GM19455 (cell line): ENCODE measurements around the gene TMCO4.
"Not testable (repeated sequence)": the region's sequence is repeated elsewhere in the genome, so short reads cannot be mapped to it uniquely, and the experiment has no call there.

ENCODE experiments used
- ATAC-seq: cut with Tn5 transposase; IDR thresholded peaks from one replicate; pipeline ENCODE4 v1.9.1; 2021; ENCODE audit not compliant: unreplicated experiment

The TMCO4 gene

DNA sequence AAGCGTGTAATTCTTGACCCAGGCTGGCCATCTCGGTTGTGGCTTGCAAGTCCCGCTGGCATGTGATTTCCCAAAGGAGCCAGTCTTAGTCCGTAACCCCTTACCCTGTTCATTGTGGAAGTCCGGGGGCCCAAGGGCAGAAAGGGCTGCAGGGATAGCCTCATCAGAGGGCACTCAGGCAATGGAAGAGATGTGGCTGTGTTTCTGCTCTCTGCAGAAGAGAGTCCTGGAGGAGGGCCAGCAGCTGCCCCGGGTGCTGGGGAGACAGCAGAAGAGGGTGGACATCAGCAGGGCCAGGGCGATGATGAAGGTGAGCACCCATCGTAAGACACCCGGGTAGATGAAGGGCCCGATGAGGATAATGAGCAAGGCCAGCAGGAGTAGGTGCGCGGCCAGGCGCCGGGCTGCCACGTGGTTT lies 14.5 kb upstream of the TMCO4 start:
- no peak for ATAC-seq

DNA sequence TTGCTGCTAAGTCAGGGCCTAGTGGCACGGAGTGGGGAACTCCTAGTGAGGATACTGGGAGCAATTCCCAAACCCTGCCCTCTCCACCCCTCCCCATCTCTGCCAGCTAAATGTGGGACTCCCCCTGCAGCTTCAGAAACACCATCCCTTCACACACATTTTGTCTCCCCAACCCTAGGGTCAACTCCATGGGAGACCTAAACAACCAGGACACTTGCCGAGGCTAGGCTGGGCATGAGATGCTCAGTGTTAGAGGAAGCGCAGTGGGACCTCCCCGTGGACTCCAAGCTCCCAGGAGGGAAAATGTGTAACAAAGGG lies 13.9 kb upstream of the TMCO4 start:
- no peak for ATAC-seq

DNA sequence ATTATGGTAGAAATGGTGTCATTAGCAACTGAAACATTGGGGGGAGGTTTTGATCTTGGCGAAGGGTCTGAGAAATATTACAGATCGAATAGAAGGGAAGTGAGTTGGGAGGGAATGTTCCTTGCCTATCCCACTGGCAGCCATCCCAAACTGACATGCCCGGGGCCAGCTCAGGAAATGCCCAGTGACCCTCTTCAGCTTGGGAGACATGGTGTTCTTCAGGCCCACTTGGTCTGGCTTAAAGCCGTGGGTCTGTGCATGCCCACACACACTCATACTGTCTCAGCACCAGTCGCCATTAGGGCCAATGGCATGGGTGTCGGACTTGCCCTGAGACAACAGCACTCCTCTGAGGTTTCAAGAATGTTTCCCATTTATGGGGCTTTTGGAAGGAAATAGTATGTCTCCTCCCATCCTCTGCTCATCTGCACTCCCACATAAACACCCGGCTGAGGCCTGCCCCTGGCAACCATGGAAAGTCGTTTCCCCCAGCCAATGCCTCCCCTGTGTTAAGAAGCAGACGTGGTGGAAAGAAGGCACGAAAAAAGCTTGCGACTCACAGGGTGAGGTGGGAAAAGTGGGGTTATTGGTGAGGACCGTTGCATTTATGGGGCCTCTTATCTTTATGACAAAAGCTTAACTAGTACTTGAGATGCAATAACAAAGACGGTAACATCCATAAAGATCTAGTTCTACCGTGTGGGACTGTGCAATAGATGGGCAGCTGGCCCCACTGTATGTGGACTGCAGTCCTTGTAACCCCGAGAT lies 13.3 kb upstream of the TMCO4 start:
- no peak for ATAC-seq

DNA sequence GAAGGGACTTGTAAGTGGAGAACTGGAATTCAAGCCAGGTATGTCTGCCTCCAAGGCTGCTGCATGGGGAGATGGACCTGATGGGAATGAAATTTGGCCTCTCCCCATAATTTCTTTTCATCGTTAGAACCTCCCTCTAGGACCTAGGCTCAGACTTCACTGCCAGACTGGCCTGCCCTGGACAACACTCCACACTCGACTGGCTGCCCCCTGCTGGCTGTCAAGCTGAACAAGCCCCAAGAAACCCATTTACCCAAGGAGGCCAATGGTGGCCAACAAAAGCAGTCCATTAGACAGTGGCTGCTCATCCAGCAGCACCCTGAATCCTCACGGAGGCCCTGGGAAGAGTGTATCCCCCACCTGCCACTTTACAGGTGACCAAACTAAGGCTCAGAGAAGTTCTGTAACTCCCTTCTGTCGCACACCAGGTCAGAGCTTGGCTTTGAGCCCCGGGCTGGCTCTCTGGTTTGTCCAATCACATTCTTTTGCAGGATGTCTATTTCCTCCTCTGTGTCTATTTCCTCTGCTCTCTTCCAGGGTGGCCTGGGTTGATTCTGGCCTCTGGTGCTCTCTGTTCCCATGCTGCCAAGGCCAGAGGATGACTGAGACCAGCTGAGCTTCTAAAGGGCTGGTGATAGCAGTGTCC lies 11.6 kb upstream of the TMCO4 start:
- ATAC-seq: no peak

DNA sequence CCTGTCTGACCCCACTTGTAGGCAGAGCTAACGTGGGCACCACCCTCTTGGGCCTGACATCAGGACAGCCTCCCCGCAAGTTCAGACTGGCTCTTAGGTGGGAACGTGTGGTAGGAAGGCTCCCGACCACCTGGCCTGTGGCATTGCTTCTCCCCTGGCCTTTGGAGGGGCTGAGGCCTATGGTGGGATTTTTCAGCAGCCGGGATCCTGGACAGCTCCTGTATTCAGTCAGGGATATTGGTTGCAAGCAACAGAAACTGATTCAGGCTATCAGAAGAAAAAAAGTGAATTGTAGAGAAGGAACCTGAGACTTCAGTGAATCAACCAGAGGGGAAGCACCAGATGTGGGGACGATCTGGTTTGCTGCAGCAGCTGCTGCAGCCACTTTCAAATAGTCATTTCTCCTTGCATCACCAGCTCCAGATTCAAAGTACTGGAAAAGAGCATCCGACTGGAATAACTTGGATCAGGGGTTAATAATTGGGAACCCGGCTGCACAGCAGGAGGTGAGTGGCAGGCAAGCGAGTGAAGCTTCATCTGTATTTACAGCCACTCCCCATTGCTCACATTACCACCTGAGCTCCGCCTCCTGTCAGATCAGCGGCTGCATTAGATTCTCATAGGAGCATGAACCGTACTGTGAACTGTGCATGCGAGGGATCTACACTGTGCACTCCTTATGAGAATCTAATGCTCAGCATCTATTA lies 9.5 kb upstream of the TMCO4 start:
- ATAC-seq: no peak

DNA sequence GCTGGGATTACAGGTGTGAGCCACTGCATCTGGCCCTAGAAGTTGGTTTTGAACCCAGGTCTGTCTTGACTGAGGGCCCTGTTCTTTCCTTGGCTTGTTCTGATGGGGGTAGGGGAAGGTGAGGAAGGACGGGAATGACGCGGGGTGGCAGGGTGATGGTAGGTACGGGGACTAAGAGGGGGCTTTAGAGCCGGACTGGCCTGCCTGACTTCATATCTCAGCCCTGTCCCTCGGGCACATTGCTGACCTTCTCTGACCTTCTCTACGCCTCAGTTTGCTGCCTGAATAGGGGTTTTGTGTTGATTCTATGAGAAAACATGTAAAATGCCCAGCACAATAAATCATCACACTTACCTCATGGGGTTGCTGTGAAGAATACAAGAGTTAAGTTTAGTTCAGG lies 8.6 kb upstream of the TMCO4 start:
- no peak for ATAC-seq

DNA sequence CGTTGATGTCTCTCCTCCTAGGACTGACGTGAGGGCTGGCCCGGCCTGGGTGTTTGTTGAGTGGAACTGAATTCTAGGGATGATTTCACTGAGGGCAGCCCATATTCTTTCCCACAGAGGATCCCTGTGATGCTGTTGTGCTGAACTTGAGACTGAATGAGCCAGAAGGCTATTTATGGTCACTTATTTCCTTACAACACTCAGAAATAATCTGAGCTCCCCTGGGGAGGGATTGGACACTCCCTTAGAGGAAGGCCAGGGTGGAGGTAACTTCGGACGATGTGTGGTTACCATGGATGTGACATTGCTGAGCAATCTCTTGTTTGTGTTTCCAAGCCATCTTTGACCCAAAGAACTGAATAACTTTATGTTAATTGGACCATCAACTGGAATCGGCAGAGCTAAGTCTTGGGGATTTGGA lies 5.1 kb upstream of the TMCO4 start:
- no peak for ATAC-seq

DNA sequence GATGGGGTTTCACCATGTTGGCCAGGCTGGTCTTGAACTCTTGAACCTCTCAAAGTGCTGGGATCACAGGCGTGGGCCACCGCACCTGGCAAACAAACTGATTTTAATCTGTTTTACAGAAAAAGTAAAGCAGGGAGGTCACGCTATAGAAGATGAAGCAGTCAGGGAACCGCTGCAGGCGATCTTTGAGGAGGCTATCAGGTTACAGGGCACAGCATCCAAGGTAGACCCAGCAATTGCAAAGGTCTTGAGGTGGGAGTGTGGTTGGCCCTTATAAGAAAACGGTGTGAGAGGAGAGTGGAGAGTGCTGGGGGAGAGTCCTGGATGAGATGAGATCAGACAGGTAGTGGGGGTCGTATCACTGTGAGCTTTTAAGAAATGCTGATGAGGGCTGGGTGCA lies 2.6 kb upstream of the TMCO4 start:
- no peak for ATAC-seq

DNA sequence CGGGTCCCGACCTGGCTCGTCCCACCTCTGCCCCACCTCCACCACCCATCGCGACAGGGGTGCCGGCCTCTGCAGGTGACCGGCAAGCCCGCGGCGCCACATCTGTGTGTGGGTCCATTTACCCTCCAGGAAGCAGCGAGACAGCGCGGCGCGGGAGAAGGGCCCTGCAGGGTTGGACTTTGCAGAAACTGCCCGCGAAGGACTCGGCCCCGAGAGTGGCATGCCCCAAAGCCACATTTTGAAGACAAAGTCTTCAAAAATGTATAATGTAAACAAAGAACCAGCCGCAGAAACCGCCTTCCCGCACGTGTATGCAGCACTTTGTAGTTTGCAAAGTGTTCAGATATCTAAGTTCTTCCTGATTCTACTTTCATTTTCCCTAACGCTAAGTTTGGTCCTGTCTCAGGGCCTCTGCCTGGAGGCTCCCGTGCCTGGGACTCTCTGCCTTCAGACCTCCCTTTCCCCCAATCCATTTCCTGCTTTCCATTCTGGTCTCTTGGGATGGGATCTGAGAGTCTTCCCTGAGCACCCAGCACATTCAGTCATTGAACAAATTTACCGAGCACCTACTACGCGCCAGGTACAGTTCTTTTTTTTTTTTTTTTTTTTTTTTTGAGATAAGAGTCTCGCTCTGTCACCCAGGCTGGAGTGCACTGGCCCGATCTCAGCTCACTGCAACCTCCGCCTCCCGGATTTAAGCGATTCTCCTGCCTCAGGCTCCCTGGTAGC lies 524 bp upstream of the TMCO4 start:
- ATAC-seq: peak; percentile 59

DNA sequence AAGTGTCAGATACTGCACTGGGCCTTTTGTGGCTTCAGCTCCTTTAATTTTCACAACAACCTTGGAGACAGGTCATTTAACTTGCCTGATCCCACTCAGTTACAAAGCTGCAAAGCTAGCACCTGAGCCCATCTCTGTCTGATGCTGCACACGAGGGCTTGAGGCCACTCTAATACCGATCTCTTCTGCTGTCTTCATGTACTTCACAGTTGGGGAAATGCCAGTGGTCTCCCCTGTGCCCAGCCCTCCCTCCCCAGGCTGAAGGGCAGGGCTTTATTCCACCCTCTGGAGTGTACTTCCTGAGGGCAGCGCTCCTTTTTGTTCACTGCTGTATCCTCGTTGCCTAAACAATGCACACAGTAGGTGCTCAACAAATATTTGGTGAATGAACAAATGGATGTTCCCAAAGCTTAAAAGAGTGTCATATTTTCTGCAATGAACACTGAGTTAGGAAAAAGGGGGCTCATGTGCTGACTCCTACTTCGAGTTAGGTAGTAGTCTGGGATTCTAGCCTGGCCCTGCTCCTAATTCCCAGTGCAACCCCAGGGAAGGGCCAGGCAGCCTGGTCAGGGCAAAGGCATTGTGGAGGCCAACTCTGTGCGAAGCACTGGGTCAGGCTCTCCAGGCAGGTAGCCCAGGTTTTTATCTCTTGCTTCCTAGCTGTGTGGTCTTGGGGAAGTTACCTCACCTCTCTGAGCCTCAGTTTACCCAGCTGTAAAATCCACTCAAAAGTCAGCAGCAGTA lies 1.1 kb downstream of the TMCO4 start:
- ATAC-seq: no peak

DNA sequence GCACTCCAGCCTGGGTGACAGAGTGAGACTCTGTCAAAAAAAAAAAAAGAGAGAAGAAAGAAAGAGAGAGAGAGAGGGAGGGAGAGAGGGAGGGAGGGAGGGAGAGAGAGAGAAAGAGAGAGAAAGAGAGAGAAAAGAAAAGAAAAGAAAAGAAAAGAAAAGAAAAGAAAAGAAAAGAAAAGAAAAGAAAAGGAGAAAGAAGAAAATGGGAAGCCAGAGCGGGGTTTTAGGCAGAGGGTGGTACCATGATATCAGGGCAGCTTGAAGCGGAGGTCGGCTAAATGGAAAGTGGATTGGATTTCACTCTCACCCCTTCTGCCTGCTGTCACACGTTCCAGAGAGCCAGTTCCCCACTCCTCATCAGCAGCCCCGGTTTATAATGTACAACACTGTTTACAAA lies 1.9 kb downstream of the TMCO4 start:
- ATAC-seq: no peak

DNA sequence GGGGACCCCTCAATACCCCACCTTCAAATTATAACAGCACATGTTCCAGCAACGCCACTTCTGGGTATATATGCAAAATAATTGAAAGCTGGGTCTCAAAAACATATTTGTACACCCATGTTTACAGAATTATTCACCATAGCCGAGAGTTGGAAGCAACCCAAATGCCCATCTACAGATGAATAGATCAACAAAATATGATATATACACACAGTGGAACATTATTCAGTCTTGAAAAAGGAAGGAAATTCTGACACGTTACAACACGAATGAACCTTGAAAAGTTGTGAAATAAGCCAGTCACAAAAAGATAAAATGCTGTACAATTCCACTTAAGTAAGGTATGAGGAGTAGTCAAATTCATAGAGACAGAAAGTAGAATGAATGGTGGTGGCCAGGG lies 5.1 kb downstream of the TMCO4 start:
- no peak for ATAC-seq

DNA sequence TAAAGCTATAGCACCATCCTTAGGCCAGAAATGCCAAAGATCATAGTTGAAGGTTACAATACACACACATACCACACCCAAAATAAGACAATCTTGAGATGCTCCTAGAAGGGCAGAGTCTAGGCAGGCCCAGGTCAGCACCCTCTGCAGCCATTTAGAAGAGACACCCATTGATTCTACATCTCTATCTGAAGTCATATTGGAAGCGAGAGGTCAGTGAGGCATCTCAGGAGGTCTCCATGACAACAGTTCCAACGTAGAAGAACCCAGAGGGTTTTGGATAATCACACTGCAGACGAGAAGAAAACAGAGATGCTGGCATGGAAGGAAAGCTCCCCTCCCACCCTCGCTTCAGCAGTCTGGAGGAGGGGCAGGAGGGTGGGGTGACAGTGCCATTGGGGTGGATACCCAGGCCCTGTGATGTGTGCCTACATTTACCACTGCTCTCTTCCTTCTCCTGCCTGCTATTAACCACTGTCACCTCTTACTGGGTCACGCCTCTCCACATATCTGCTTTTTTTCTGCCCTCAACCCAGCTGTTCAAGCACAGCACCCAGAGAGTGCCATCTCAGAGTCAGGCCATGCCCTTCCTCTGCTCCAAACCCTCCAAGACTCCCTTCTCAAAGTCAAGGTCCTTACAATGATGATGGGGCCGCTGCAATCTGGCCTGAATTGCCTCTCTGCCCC lies 6.2 kb downstream of the TMCO4 start:
- no peak for ATAC-seq

DNA sequence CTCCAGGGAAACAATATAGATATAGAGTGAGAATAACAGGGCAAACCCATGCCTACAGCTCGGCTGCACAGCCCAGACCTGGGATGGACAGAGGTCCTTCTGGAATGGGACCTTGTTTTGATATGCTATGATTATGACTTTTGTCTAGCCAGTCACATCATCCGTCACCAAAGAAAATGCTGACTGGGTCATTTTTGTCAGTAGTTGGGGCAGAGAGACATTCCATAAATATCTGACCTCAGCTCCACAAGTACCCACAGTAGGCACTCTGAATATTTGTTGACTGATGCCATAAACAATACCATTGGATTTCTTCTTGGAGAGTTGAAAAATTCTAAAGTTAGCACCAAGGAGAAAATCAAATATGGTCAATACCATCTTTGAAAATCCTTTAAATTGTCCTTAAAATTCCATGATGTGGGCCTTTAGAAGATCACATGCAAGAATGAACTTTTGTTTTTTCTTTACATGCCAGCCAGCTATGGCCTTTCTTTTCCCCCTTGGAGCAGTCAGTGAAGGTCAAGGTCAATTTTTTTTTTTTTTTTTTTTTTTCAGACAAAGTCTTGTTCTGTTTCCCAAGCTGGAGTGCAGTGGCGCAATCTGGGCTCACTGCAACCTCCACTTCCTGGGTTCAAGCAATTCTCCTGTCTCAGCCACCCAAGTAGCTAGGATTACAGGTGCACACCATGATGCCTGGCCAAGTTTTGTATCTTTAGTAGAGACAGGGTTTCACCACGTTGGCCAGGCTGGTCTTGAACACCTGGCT lies 7.3 kb downstream of the TMCO4 start:
- no peak for ATAC-seq

DNA sequence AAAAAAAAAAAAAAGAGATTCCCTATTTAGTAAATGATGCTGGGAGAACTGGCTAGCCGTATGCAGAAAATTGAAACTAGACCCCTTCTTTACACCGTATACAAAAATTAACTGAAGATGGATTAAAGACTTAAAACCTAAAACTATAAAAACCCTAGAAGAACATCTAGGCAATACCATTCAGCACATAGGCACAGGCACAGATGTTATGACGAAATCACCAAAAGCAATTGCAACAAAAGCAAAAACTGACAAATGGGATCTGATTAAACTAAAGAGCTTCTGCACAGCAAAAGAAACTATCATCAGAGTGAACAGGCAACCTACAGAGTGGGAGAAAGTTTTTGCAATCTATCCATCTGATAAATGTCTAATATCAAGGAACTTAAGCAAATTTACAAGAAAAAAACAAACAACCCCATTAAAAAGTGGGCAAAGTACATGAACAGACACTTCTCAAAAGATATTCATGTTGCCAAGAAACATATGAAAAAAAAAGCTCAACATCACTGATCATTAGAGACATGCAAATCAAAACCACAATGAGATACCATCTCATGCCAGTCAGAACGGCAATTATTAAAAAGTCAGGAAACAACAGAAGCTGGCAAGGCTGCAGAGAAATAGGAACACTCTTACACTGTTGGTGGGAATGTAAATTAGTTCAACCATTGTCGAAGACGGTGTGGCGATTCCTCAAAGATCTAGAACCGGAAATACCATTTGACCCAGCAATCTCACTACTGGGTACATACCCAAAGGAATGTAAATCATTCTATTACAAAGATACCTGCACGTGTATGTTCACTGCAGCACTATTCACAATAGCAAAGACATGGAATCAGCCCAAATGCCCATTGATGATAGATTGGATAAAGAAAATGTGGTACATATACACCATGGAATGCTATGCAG lies 9.4 kb downstream of the TMCO4 start:
- not testable (repeated sequence) for ATAC-seq

DNA sequence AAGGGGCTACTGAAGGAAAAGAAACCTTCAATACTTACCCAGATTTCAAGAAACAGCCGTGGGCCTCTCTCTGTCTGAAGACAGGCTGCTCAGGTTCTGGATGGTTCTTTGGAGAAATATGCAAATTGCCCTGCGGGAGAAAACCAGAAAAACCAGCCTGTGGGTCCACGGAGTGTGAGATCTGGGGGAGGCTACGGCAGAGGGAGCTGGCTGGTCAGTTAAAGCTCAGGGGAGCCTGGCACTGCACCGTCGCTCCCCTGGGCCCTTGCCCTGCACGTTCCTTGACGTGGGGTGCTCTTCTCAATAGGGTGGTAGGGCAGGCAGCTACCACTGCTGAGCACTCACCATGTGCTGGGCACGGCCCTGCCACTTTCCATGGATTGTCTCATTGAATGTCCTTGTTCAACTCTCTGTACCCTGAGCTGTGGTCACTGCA lies 12.7 kb downstream of the TMCO4 start:
- no peak for ATAC-seq

DNA sequence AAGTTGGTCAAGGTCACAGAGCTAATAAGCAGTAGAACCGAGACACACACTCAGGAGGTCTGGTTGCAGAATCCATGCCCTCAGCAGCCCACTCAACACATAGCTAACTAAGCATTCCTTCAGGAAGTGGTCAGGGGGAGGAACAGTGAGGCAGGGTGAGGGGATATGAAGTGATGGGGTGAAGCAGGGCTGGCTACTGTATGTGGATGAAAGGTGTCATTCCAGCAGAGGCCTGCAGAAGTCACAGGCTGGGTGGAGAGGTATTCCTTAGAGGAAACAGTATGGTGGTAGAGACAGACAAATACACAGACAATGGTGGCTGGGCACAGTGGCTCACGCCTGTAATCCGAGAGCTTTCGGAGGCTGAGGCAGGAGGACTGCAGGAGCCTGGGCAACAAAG lies 14.1 kb downstream of the TMCO4 start:
- no peak for ATAC-seq

DNA sequence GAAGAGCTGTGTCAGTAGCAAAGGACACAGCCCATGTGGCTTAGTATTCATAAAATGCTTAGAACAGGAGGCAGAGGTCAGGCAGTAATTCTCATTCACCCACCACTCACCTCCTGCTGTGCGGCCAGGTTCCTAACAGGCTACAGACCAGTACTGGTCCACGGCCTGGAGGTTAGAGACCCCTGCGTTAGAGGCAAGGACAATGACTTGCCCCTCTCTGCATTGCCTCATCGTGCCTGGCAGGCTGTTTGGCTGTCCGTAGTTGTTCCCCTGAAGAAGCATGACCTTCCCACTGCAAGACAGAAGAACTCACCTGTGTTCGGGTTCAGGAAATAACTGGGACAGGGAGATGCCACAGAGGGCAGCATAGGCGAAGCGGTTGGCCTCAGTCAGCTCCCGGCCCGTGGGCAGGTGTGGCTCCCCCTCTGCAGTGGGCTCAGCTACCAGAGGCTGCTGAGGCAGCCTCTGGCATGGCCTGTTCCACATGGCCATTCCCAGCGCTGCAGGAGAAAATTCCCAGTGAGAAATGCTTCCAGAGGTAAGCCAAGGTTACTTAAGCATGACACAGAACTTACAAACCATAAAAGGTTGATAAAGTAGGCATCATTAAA lies 19.3 kb downstream of the TMCO4 start:
- no peak for ATAC-seq
